HEK293 (cell line): ENCODE measurements around the gene PTPRG.

ENCODE experiments used
- CTCF ChIA-PET: fragments of 350-600 bp; formaldehyde crosslinking; extraction: SDS; loops from one replicate; lab custom pipeline; 2021; ENCODE audit warnings: antibody characterized with exemption; lab: Yijun Ruan, JAX
- POLR2A ChIA-PET: fragments of 300-600 bp; formaldehyde crosslinking; extraction: SDS; loops from one replicate; lab custom pipeline; 2020; ENCODE audit warnings: antibody characterized with exemption, inconsistent platforms; lab: Yijun Ruan, JAX
- H3K27ac ChIP-seq: fragments of 200-500 bp; sonication (Bioruptor generic); 2 replicates; pipeline ENCODE4 v1.5.1; 2014; ENCODE audit warnings: low read depth, low read length, control low read depth, inconsistent platforms; ENCODE audit errors: extremely low read depth
- H3K36me3 ChIP-seq, 2 experiments: fragments of 200-500 bp in 1 of 2; sonication (Bioruptor generic) in 1 of 2; 1 replicate in 1 of 2; 2 replicates in 1 of 2; pipeline ENCODE4 v1.5.1; 2014 to 2017; ENCODE audit warnings: inconsistent platforms in 2 of 2, low read length in 2 of 2; ENCODE audit not compliant: control insufficient read depth in 2 of 2, insufficient read depth in 1 of 2
- H3K4me1 ChIP-seq: fragments of 200-500 bp; sonication (Bioruptor generic); 2 replicates; pipeline ENCODE4 v1.5.1; 2014; ENCODE audit warnings: mild to moderate bottlenecking, low read length, inconsistent platforms; ENCODE audit not compliant: control insufficient read depth, insufficient read depth
- H3K4me3 ChIP-seq: 2 replicates; pipeline ENCODE4 v1.5.1; 2011; ENCODE audit warnings: low read depth, mild to moderate bottlenecking, control low read depth, low read length, moderate library complexity
- H3K9me3 ChIP-seq: fragments of 200-500 bp; sonication (Bioruptor generic); 2 replicates; pipeline ENCODE4 v1.5.1; 2014; ENCODE audit warnings: low read depth, low read length, inconsistent platforms; ENCODE audit not compliant: control insufficient read depth, insufficient read depth
- CTCF ChIP-seq: fragments of 450-650 bp; formaldehyde crosslinking; IDR thresholded peaks from 2 replicates; pipeline ENCODE4 v1.5.1; 2016; ENCODE audit warnings: missing biosample characterization, missing genetic modification characterization
- GLI4 ChIP-seq: fragments of 450-650 bp; formaldehyde crosslinking; IDR thresholded peaks from 2 replicates; pipeline ENCODE4 v1.5.1; 2016; ENCODE audit warnings: missing biosample characterization, missing genetic modification characterization
- GLIS1 ChIP-seq: fragments of 450-650 bp; formaldehyde crosslinking; IDR thresholded peaks from 2 replicates; pipeline ENCODE4 v1.5.1; 2016; ENCODE audit warnings: missing biosample characterization, missing genetic modification characterization
- GLIS2 ChIP-seq: fragments of 450-650 bp; formaldehyde crosslinking; IDR thresholded peaks from 2 replicates; pipeline ENCODE4 v1.5.1; 2016; ENCODE audit warnings: missing biosample characterization, missing genetic modification characterization
- HOXC10 ChIP-seq: sonication (generic); formaldehyde crosslinking; IDR thresholded peaks from 2 replicates; pipeline ENCODE4 v1.8.1; 2023; ENCODE audit warnings: mild to moderate bottlenecking, missing genetic modification reagents
- KLF1 ChIP-seq: fragments of 450-650 bp; formaldehyde crosslinking; IDR thresholded peaks from 2 replicates; pipeline ENCODE4 v1.5.1; 2016; ENCODE audit warnings: missing biosample characterization, missing genetic modification characterization
- KLF8 ChIP-seq: fragments of 450-650 bp; formaldehyde crosslinking; IDR thresholded peaks from 2 replicates; pipeline ENCODE4 v1.5.1; 2016; ENCODE audit warnings: missing biosample characterization, missing genetic modification characterization
- OVOL3 ChIP-seq: fragments of 450-650 bp; formaldehyde crosslinking; IDR thresholded peaks from 2 replicates; pipeline ENCODE4 v1.5.1; 2016; ENCODE audit warnings: missing biosample characterization, missing genetic modification characterization
- PRDM1 ChIP-seq: fragments of 450-650 bp; formaldehyde crosslinking; IDR thresholded peaks from 2 replicates; pipeline ENCODE4; 2016; ENCODE audit warnings: missing biosample characterization, missing genetic modification characterization
- ZBTB44 ChIP-seq: fragments of 450-650 bp; IDR thresholded peaks from 2 replicates; pipeline ENCODE4 v1.5.1; 2018; ENCODE audit warnings: missing biosample characterization, mild to moderate bottlenecking, missing genetic modification characterization
- ZNF121 ChIP-seq: fragments of 450-650 bp; formaldehyde crosslinking; IDR thresholded peaks from 2 replicates; pipeline ENCODE4 v1.5.1; 2016; ENCODE audit warnings: missing biosample characterization, missing genetic modification characterization
- ZNF133 ChIP-seq: fragments of 450-650 bp; formaldehyde crosslinking; IDR thresholded peaks from 2 replicates; pipeline ENCODE4 v1.5.1; 2016; ENCODE audit warnings: missing biosample characterization, missing genetic modification characterization
- ZNF146 ChIP-seq: fragments of 450-650 bp; formaldehyde crosslinking; IDR thresholded peaks from 2 replicates; pipeline ENCODE4 v1.5.1; 2016; ENCODE audit warnings: missing biosample characterization, missing genetic modification characterization
- ZNF169 ChIP-seq: fragments of 450-650 bp; formaldehyde crosslinking; IDR thresholded peaks from 2 replicates; pipeline ENCODE4 v1.5.1; 2016; ENCODE audit warnings: missing biosample characterization, missing genetic modification characterization
- ZNF239 ChIP-seq: fragments of 450-650 bp; formaldehyde crosslinking; IDR thresholded peaks from 2 replicates; pipeline ENCODE4 v1.5.1; 2016; ENCODE audit warnings: missing biosample characterization, missing genetic modification characterization
- ZNF24 ChIP-seq: fragments of 450-650 bp; formaldehyde crosslinking; IDR thresholded peaks from 2 replicates; pipeline ENCODE4 v1.5.1; 2016; ENCODE audit warnings: missing biosample characterization, missing genetic modification characterization
- ZNF433 ChIP-seq: fragments of 450-650 bp; formaldehyde crosslinking; IDR thresholded peaks from 2 replicates; pipeline ENCODE4 v1.5.1; 2016; ENCODE audit warnings: missing biosample characterization, missing genetic modification characterization, low read depth
- ZNF654 ChIP-seq: fragments of 450-650 bp; formaldehyde crosslinking; IDR thresholded peaks from 2 replicates; pipeline ENCODE4 v1.5.1; 2016; ENCODE audit warnings: low read depth, missing biosample characterization, missing genetic modification characterization
- ZNF658 ChIP-seq: fragments of 450-650 bp; formaldehyde crosslinking; IDR thresholded peaks from 2 replicates; pipeline ENCODE4; 2016; ENCODE audit warnings: missing biosample characterization, missing genetic modification characterization
- ZNF701 ChIP-seq: fragments of 450-650 bp; formaldehyde crosslinking; IDR thresholded peaks from 2 replicates; pipeline ENCODE4 v1.5.1; 2016; ENCODE audit warnings: missing biosample characterization, missing genetic modification characterization
- ZNF792 ChIP-seq: fragments of 450-650 bp; formaldehyde crosslinking; IDR thresholded peaks from 2 replicates; pipeline ENCODE4 v1.5.1; 2016; ENCODE audit warnings: missing biosample characterization, missing genetic modification characterization
- ZNF830 ChIP-seq: fragments of 450-650 bp; IDR thresholded peaks from 2 replicates; pipeline ENCODE4 v1.5.0; 2018; ENCODE audit warnings: missing biosample characterization, missing genetic modification characterization, low read depth, mild to moderate bottlenecking, moderate library complexity

Gene PTPRG

GRCh38 chr3:62197350-62198012 lies 636.1 kb downstream of the PTPRG start (continued):
- no peak for TF ChIP-seq ZNF701 (tag by site-specific recombination)
- TF ChIP-seq OVOL3 (tag by site-specific recombination) = no peak
- no peak for TF ChIP-seq ZNF24 (tag by site-specific recombination)
- no peak for TF ChIP-seq ZNF169 (tag by site-specific recombination)
- no peak for TF ChIP-seq GLIS2 (tag by site-specific recombination)

- H3K9me3 ChIP-seq = no peaks in the 10 kb centered on the region
- H3K36me3 ChIP-seq = peaks cover 0 to 10% of the 10 kb centered on the region in 2 experiments; a peak in 2 of 3 replicates
- POLR2A ChIA-PET = no interaction called here
- H3K27ac ChIP-seq = no peak overlapping the region
- H3K4me3 ChIP-seq = no peak overlapping the region
- CTCF ChIA-PET = interaction anchor here (0.7 to 0.9 kb wide), 3 partner anchors 31 to 364 kb away, joined by 3 read pairs; no protein-coding TSS in a partner anchor
- H3K4me1 ChIP-seq = no peaks in the 10 kb centered on the region
- TF ChIP-seq ZBTB44 (tag by site-specific recombination) = no peak
- no peak for TF ChIP-seq ZNF792 (tag by site-specific recombination)
- TF ChIP-seq ZNF133 (tag by site-specific recombination) = no peak
- no peak for TF ChIP-seq HOXC10
- no peak for TF ChIP-seq GLI4 (tag by site-specific recombination)
- no peak for TF ChIP-seq ZNF121
- no peak for TF ChIP-seq KLF8
- no peak for TF ChIP-seq ZNF239
These were observed 637.8 kb downstream of the PTPRG start for GRCh38 chr3:62199126-62199525.

GRCh38 chr3:62201438-62202035 lies 640.2 kb downstream of the PTPRG start:
- CTCF ChIA-PET = interaction anchor here (0.6 to 1.8 kb wide), 17 partner anchors 9 to 1834 kb away, joined by 3 to 22 read pairs (median 3); no protein-coding TSS in a partner anchor
- Histone ChIP-seq H3K4me3 (no peak overlapping the region), H3K4me1 (no peaks in the 10 kb centered on the region), H3K36me3 (peaks cover 0 to 14% of the 10 kb centered on the region in 2 experiments; a peak in 1 of 3 replicates), H3K27ac (no peak overlapping the region), H3K9me3 (no peaks in the 10 kb centered on the region)
- POLR2A ChIA-PET = no interaction called here
- peak; percentile 64 for TF ChIP-seq ZNF654
- no peak for TF ChIP-seq ZNF433
- no peak for TF ChIP-seq ZNF146 (tag by site-specific recombination)
- no peak for TF ChIP-seq ZNF830 (tag by site-specific recombination)
- no peak for TF ChIP-seq GLIS1 (tag by site-specific recombination)
- TF ChIP-seq KLF1 (tag by site-specific recombination) = no peak
- 0 out of 2 replicates have a peak, but pooled peaks have one; percentile 14 for TF ChIP-seq PRDM1 (tag by site-specific recombination)
- peak; percentile 43 for TF ChIP-seq CTCF (tag by site-specific recombination)
- TF ChIP-seq ZNF658 (tag by site-specific recombination) = no peak
